GM12873 (cell line): Measurements from ENCODE around the gene TOGARAM1.

Experiments
- CTCF ChIP-seq: IDR thresholded peaks from 2 replicates; pipeline ENCODE4 v1.5.1; 2012; ENCODE audit warnings: low read depth, mild to moderate bottlenecking, moderate library complexity, low read length, control low read depth; ENCODE audit not compliant: insufficient read depth; ENCODE audit errors: missing control alignments

TOGARAM1 gene

GRCh38 chr14:45112896-45113781, 151.1 kb downstream of the TOGARAM1 start:
- no peak for TF ChIP-seq CTCF

GRCh38 chr14:45114327-45114726, 152.3 kb downstream of the TOGARAM1 start:
- no peak for TF ChIP-seq CTCF

GRCh38 chr14:45118594-45118993, 156.6 kb downstream of the TOGARAM1 start:
- no peak for TF ChIP-seq CTCF

GRCh38 chr14:45120096-45120495, 158.1 kb downstream of the TOGARAM1 start:
- TF ChIP-seq CTCF: no peak

GRCh38 chr14:45123271-45123670, 161.3 kb downstream of the TOGARAM1 start:
- TF ChIP-seq CTCF: no peak
